ENCODE results near the gene SYNE1.
"Not testable (repeated sequence)": the region's sequence is repeated elsewhere in the genome, so short reads cannot be mapped to it uniquely, and the experiment has no call there.

Gene SYNE1

DNA sequence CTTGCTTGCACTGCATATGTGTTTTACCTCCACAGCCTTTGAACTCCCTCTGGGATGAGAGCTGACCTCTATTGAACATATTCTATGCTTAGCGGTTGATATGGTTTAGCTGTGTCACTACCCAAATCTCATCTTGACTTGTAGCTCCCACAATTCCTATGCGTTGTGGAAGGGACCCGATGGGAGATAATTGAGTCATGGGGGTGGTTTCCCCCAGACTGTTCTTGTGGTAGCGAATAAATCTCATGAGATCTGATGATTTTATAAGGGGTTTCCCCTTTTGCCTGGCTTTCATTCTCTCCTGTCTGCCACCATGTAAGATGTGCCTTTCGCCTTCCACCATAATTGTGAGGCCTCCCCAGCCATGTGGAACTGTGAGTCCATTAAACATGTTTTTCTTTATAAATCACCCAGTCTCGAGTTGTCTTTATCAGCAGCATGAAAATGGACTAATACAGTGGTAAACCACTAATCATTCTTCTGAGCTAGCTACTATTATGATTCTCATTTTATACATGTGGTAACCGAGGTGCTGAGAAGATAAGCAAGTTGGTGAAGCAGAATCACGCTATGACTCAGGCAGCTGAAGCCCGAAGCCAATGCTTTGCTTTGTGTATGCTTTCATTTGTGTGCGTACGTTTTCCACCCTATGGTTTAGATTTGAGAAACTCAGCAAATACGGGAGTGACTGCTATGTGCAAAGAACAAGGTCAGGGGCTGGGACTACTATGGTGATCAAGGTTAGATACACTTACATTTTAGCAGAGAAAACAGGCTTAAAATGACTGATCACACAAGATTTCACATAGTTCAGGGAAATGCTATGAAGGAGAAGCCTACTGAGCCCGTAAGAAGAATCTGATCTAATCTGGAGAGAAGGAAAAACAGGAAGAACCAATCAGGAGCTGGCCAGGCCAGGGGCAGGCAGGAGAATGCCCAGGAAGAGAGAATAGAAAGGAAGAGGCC, 466.2 kb downstream of the SYNE1 start:
- DNase-seq: peak; percentile 14

DNA sequence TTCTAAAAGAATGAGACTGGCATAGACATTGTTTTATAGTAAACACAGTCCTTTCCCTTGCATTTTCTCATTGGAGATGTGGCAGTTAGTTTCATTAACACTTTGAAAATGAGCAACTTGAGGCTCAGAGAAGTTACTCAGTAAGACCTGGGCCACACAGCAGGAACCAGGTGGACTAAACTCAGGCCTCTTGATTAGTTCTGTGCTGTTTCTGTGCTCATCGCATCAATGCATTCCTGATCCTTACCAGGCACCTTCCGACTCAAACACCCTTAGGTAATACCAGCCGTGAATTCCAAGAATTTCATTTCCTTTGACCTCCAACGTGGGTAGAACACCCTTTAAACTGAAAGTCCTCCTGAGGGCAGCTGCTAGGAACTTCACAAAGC, 466.9 kb downstream of the SYNE1 start:
- no peak for DNase-seq

DNA sequence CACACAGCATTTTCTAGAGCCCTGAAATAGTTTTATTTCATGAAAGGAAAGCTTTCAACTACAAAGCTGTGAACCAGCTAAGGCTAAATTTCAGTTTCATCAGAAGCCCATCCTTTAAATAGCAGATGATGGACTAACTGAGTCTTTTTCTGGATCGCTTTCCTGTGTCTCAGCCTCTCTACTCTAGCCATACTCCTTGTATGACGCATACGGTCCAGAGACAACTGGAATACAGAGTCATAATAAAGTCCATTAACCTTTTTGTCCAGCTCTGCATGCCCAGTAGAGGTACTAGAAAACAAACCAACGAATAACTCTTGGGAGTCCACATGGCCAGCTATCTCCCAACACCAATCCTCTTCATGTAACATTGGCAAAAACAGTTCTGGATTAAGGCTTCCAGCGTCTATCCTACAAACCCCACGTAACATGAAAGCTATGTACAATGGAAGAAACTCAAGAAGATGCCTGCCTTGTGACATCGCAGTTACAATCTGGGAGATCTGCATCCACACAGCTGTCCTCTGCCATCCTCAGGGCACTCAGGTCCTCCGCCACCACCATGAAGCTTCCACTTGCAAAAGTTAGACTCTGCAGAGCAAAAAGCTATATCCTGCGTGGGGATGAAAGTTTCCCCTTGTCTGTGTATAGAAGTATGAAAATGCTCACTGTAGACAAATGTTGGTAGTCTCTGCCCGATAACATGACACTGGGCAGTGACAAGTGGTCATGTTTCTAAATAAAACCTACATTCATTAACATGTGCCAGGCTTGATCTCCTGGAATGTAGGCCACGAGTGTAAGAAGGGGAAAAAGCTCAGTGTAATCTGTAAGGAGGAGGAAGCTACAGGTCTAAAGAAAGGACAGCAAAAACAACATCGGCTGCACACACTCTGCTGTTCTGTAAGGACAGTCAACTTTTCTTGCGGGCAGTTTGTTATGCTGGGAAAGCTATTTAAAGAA, 469.2 kb downstream of the SYNE1 start:
- no peak for DNase-seq

DNA sequence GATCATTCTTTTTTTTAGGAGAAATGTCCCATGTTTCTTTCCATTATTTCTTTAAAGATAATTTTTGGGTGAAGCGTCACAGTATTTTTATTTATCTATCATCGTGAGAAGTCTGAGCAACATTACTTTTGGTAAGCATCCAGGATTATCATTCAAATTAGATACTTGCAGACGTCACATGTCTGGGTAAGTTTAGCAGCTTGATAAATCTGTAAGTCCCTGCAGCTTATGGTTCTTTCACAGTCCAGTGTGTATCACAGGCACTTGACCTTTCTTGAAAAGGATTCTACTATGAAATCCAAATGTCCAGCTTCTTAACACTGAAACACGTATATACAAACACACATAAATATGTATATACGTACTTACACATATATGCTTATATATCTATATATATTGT, 470.3 kb downstream of the SYNE1 start:
- DNase-seq: no peak

DNA sequence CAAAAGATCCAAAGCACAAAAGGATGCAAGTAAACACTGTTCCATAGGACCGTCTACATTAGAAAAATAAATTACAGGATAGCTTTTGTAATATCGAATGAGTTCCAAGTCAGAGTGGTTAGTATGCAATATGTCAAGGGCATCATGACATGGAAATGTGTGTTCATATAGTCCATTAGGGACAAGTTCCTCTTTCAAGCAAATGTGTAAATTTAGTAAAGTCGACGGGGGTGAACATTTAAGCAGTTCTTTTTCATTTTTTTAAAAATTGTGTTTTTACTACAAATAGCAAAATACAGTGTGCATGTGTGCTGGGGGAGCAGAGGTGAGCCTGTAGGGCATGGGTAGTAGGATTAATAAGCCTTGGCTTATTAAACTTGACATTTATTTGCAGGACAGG, 470.7 kb downstream of the SYNE1 start:
- no peak for DNase-seq

DNA sequence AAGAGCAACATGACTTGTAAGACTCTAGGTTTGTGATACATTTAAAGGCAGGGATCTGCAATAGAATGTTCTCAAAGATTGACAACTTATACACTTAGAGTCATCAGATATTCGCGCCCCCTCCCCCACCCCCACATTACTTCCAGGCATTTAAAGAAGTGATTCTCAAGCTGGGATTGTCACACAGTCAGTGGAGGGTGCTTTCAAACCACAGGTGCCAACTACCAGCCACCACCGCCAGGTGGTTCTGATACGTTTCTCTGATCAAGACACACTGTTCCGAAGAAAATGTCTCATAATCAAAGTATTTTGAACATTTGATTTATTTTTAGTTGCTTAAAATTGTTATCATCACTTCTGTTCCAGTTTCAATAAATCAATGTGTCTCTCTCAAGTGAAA, 472.2 kb downstream of the SYNE1 start:
- no peak for DNase-seq

DNA sequence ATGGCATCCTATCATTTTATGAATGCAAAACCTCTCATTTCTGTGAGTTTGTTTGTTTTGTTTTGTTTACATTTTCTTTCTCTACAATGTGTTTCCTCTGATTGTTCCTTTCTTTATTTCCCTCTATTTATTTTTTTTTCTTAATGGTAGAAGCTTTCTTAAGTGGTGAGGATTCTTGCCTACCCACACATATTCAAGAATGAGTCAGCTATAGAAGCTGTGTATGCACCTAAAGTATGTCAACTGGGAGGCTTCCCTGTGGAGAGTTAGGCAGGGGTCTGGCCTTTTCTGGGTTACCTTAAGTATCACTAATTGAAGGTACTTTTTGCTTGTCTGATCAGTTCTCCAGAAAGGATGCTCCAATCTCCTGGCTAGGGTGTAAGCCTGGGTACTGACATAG, 475.7 kb downstream of the SYNE1 start:
- DNase-seq: peak; percentile 54

DNA sequence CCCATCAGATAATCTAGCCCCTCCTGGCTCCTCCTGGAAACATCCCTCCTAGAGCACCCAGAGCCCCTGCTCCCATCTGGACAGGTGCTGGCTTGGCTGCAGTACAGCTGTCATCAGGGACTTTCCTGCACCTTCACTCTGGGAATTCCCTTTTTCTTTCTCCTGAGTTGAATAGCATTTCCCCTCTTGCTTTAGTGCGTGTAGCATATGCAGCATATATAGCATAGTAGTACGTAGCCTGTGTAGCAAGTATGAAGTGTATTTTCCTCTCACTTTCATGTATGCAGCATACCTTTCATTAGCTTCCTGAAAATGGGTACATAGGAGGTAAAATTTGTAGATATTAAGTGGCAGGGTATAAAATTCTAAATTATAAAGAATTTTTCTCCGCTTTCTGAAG, 476.8 kb downstream of the SYNE1 start:
- DNase-seq: no peak

DNA sequence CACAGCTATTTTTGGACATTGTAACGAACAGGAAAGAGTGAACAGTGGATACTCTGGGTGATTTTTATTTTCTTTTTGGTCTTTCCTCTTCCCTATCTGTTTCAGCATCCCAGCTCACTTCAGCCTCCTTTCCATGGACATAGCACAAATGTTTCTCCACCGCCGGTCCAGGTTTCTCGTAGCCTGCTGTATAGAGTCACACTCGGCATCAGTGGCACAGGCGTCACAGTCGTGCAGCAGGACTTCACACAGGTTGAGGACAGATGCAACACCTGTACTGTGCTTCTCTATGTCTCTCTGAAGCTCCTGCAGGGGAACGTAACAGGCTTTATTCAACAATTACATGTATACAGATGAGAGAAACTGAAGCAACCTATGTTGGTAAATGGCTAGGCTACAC, 481.4 kb downstream of the SYNE1 start:
- no peak for DNase-seq

DNA sequence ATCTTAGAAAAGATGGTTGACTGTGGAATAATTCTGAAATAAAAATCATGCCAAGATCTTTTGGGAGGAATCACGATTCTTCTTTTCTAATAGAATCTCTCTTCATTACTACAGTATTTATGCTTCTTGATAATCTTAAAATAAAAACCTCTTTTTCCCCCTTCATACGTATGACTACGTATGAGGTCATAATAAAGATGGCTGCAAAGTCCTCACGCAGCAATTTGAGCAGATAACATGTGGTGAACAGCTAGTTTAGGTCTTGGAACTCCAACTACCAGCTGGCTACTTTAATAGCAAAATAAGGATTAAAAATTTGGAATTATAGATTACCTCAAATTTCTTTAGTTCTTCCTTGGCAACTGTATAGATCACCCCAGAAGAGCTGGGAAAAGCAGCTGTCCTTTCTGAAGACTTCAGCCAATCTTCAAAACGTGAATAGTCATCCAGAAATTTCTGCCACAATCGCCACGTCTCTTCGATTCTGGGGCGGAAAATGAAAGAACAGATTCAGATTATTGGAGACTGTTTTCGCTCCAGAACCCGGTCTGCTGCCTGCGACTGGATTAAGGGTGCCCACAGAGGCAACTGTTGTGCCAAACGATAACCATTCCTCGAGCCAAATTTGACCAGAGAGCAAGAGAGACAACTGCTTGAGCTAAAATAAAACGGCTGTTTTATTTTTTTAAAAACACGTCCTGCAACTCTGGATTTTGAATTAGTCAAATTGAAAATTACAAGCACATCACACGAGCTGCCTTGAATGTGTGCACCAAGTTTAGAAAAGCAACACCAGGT, 482.4 kb downstream of the SYNE1 start:
- no peak for DNase-seq

DNA sequence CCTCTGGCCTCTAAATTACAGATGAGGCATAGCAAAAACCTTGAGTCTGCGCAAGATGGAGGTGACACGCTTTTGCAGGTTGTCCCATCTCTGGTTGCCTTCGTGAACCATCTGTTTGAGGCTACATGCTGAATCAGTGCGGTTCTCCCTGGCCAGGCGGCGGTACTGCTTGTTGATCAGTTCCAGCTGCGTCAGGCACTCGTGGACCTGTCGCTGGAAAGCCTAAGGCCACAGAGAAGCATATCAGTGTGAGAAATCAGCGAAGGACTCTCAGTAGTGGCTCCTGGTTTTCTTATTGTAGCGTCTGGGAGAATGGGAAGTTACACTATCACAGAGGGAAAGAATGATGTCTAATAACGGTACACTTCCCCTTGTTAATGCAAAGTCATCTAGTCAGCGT, 485.2 kb downstream of the SYNE1 start:
- DNase-seq: peak; percentile 6

DNA sequence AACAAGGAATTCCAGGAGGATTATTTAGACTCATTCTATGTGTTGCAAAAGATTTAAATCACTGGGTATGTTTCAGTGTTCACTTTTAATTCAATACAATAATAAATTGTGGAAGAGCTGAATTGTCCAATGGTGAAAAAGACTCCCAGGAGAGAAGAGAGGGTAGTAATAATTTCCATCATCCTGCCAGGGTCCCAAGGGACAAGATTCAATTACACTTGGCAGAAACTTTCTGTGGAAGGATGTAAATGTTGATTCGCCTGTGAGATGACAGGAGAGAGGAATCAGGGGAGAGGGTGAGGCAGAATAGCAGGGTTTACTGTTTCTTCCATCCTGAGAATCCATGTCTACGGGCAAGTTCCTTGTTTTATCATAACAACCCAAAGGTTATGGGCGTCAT, 487.0 kb downstream of the SYNE1 start:
- peak; percentile 20 for DNase-seq

DNA sequence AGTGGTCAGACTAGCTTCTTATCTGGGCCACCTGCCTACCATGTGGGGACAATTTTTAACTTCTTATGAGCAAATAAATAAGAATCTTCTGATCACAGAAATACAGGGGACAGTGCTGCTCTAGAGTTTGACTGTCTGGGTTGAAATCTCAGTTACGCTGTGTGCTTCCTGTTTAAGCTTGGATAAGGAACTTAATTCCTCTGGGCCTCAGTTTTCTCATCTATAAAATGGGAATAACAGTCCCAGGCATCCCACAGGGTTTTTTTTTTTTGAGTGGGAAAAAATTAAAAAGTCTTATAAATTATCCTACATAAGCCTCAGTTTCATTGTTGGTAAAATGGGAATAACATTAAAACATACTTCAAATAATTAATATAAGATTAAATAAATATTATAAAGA, 488.8 kb downstream of the SYNE1 start:
- no peak for DNase-seq

DNA sequence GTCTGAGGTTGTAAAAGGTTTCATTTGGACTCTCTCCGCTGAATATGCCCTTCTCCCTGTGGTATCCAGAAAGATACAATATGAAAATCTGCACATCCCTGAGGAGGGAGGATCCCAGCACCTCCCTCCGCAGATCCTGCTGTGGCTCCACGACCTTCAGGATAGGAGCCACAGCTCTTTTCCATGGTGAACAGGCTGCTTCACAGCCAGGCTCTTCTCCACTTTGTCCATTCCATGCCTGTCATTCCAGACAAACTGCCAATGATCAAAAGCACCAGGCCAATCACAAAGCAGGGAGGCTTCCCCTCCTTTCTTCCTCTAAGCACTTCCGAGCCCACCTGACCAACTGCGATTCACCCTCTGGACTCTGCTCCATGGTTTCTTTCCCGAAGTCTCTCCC, 489.9 kb downstream of the SYNE1 start:
- DNase-seq: no peak

DNA sequence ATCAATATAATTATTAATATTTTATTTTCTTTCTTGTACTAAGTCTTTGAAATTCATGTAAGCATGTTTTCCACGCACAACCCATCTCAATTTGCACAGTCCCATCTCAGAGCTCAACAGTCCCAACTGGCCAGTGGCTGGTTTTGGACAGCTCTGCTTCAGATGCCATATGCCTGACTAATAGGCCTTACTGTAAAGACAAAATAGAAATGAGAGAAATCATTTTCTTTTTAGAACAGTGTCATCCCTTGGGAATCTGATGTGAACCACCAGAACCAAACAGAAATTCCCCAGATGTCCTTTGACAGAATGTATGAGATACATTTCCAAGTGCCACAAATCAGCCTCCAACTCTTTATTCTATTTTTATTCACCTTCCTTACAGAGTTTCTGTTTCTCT, 490.8 kb downstream of the SYNE1 start:
- peak; percentile 89 for DNase-seq

DNA sequence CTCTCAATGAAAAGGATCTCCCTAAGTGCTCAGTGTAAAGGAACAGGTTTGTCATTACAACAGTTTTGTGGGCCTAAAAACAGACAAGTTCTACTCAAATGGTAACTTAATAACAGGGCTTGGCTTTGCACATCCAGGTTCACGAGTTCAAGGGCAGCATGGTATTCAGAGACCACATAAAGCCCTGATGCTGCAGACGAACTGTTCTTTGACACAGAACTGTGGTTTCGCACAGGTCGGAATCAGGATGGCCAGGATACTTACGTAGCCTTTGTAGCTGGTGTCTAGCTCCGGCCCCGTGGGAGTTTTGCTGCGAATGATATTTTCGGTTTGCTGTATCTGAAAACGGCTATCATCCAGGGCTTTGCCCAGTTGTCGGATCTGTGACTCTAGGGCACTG, 493.8 kb downstream of the SYNE1 start:
- DNase-seq: no peak

DNA sequence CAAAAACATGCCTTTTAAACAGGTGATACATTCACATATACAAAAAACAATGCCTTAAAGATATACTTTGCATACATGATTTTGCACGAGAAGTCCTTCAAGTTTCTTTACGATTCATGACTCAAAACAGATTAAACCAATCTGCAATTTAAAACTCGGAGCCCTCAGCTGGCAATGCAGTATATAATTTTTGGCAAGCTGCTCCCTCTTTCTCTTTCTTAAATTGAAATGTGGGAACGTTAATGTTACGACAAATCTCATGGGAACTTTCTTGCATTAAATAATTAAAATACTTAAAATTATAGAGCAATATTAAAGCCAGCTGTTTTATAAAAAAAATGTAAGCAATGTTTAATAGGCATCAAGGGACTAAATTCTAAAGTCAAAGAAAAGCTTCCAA, 495.1 kb downstream of the SYNE1 start:
- peak; percentile 71 for DNase-seq

DNA sequence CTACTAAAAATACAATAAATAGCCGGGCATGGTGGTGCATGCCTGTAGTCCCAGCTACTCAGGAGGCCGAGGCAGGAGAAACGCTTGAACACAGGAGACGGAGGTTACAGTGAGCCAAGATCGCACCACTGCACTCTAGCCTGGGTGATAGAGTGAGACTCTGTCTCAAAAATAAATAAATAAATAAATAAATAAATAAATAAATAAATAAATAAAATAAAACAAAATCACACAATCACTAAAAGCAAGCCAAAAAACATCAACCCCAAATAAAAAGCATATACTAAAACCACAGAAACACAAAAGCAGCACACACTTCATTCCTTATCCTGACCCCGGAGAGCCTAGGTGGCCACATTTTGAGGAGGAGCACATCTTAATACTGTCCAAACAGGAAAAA, 498.8 kb downstream of the SYNE1 start:
- DNase-seq: not testable (repeated sequence)

DNA sequence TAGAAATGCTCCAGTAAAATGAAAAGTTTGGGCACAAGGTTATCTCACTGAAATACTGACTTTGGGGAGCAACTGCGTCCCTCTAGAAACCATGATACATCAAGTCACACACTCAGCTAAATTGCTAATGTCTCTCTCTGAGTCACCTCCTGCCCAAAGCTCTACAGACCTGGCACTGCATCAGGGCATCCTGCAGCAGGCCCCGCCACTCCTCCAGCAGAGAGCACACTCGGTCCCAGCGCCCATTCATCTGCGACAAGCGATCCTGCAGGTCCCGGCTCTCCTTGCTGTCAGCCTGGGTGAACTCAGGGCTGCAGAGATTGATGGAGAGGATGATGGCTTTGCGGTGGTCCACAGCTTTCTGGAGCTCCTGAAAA, 500.7 kb downstream of the SYNE1 start:
- DNase-seq: no peak

DNA sequence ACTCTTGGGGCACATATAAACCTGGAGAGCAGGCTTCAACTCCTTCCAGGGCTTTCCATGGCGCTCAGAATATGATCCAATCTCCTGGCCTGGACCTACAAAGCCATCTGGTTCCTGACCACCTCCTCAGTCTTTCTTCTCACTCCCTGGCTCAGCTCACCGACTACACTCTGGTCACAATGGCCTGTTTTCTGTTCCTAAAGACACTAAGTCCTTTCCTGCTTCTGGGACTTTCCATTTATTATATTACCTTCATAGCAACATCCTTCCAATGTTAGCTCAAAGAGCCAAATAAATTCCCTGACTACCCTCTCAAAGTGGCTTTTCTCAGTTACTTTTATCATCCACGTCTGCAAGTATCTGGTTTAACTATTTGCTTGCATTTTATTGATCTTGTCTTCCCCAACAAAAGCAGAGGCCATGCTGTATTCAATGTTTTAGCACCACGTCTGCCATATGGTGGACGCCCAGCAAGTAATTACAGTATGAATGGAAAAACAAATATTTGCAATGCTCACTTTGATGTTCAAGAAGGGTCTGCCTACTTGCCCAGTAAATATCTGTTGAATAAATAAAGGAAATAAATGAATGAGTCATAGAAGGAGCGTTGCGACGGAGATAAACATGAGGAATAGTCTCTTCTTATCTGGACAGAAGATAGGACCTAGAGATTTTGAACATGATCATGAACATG, 501.3 kb downstream of the SYNE1 start:
- no peak for DNase-seq

DNA sequence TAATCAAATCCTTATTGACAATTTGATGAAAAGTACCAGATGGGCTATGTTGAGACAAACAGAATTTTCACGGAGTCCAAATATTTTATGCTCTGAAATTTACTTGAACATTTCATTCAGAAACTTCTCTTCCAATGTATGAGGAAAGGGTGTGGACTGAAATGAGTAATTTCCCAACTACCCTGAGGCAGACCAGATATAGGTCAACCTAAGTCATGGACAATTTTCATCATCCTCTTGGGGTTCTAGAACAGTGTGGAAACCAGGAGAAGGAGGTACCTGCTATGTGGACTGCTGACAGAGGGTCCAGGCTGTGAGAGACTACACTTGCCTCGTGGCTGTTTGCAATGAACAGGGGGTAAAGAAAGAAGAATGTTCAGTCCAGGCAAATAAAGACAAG, 506.7 kb downstream of the SYNE1 start:
- no peak for DNase-seq

DNA sequence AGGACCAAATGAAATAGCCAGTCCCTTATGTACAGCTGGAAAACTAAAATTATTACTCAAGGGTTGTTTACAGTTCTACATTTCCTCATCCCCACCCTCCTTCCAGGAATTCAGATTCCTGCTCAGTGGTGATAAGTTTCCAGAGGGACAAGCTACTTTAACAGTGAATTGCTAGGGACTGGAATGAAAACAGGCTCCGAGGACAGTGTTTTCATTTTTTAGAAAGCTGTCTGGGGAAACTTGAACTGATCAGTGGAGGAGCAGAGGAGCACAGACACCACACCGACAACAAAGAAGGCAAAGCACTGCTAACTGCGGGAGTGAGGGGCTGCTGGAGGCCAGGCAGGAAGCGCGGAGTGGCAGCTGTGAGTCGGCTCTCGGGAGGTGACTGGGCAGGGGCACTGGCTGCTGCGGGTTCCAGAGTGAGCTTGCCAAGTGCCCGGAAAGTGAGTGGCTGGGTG, 507.4 kb downstream of the SYNE1 start:
- no peak for DNase-seq

Data from fibroblast of skin of abdomen (primary cell).